Measurements from ENCODE around the gene TCEA2.

Gene TCEA2

DNA sequence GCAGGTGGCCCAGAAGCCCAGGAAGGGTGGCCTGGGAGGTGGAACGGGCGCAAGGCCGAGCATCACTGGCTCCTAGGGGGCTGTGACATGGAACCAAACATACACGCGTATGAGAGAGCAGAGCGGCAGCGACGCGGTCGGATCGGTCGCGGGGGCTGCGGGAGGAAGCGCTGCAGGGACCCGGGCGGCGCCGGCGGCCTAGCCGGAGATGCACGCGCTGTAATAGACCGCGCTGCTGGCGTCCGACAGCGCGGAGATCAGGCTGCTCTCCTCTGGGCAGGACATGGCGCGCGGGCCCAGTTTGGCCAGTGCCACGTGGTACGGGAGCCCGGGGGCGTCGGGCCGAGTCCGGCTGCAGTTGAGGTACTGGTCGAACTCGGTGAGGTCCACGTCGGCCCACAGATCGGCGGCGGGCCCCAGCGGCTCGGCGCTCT lies 15.0 kb upstream of the TCEA2 start:
- Histone ChIP-seq H3K27me3 (ENCODE audit: control insufficient read depth, insufficient read depth, low read length) (peaks cover 48% of the 10 kb centered on the region), H3K4me3 (ENCODE audit: low read length) (peak overlapping the region; percentile 8)

GRCh38 chr20:64048402-64049044 lies 14.5 kb upstream of the TCEA2 start:
- H3K4me1 ChIP-seq (ENCODE audit: control insufficient read depth, insufficient read depth, low read length), result no peaks in the 10 kb centered on the region
- no peak overlapping the region for H3K4me3 ChIP-seq (ENCODE audit: low read length)
- peaks cover 50% of the 10 kb centered on the region for H3K27me3 ChIP-seq (ENCODE audit: control insufficient read depth, insufficient read depth, low read length)
- H3K27ac ChIP-seq (ENCODE audit: low read depth, low read length), result no peak overlapping the region
- H3K9ac ChIP-seq (ENCODE audit: low read length), result no peak overlapping the region
- H3K36me3 ChIP-seq (ENCODE audit: control insufficient read depth, insufficient read depth, low read length), result no peaks in the 10 kb centered on the region

More for the DNA sequence above, 15.0 kb upstream of the TCEA2 start:
- Histone ChIP-seq H3K27ac (ENCODE audit: low read depth, low read length) (no peak overlapping the region), H3K36me3 (ENCODE audit: control insufficient read depth, insufficient read depth, low read length) (no peaks in the 10 kb centered on the region), H3K9ac (ENCODE audit: low read length) (no peak overlapping the region), H3K4me1 (ENCODE audit: control insufficient read depth, insufficient read depth, low read length) (no peaks in the 10 kb centered on the region)

DNA sequence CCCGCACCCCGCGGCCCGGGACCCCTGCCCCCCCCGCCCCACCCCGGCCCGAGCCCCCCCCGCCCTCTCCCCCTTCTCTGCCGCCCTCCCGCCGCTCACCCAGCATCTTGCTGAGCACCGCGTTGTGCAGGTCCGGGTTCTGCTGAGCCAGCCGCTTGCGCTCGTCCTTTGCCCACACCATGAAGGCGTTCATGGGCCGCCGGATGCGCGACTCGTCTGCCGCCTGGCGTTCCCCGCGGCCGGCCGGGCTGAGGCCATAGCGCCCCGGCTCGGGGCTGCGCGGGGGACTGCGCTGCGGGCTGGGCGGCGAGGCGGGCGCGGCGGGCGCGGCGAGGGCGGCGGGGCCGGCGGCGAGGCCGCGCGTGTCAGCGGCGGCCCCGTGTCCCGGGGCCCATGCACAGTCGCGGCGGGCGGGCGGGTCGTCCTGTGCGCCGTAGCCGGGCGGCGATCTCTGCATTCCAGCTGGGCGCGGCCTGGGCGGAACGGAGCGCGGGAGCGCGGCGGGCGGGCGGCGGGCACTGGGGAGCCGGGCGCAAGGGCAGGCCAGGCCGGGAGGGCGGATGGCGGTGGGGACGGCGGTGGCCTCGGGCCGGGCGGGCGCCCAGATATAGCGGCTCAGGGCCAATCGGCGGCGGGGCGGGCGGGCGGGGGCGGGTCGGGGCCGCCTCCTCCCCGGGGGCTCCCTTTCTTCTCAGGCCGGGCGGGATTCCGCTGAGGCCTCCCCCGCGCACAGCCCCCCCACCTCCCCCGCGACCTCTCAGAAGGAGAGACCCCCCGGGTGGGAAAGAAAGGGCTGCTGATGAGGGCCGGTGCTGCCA lies 13.7 kb upstream of the TCEA2 start, which contains the start of gene SOX18:
Gene SOX18, minus strand, starts transcription at position 580 of the 818 bp plus-strand sequence. Its CDS starts 123 bp downstream, at position 457.
- Histone ChIP-seq H3K27me3 (ENCODE audit: control insufficient read depth, insufficient read depth, low read length) (peaks cover 53% of the 10 kb centered on the region), H3K9ac (ENCODE audit: low read length) (no peak within 1 kb of the TSS), H3K4me3 (ENCODE audit: low read length) (no peak within 1 kb of the TSS), H3K27ac (ENCODE audit: low read depth, low read length) (no peak within 1 kb of the TSS), H3K4me1 (ENCODE audit: control insufficient read depth, insufficient read depth, low read length) (no peaks in the 10 kb centered on the region), H3K36me3 (ENCODE audit: control insufficient read depth, insufficient read depth, low read length) (no peaks in the 10 kb centered on the region)

DNA sequence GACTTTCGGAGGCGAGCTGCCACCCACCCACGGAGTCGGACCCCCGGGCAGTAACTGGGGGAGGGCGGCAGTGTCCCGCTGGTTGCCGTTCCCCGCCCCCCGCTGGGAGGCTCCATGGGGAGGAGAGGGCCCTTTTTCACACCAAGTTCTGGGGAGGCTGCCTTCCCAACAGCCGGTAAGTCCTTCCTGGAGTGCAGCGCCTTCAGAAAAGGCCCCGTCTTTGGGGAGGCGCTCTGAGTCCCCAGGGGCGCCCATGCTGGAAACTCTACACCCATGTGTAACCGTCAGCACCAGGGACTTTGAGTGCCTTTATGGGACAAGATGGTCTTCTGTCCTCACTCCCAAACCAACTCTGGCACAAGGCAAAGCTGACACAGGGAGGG lies 13.1 kb upstream of the TCEA2 start:
- Histone ChIP-seq H3K27me3 (ENCODE audit: control insufficient read depth, insufficient read depth, low read length) (peaks cover 49% of the 10 kb centered on the region), H3K4me1 (ENCODE audit: control insufficient read depth, insufficient read depth, low read length) (no peaks in the 10 kb centered on the region), H3K9ac (ENCODE audit: low read length) (no peak overlapping the region), H3K27ac (ENCODE audit: low read depth, low read length) (no peak overlapping the region), H3K36me3 (ENCODE audit: control insufficient read depth, insufficient read depth, low read length) (no peaks in the 10 kb centered on the region), H3K4me3 (ENCODE audit: low read length) (no peak overlapping the region)

DNA sequence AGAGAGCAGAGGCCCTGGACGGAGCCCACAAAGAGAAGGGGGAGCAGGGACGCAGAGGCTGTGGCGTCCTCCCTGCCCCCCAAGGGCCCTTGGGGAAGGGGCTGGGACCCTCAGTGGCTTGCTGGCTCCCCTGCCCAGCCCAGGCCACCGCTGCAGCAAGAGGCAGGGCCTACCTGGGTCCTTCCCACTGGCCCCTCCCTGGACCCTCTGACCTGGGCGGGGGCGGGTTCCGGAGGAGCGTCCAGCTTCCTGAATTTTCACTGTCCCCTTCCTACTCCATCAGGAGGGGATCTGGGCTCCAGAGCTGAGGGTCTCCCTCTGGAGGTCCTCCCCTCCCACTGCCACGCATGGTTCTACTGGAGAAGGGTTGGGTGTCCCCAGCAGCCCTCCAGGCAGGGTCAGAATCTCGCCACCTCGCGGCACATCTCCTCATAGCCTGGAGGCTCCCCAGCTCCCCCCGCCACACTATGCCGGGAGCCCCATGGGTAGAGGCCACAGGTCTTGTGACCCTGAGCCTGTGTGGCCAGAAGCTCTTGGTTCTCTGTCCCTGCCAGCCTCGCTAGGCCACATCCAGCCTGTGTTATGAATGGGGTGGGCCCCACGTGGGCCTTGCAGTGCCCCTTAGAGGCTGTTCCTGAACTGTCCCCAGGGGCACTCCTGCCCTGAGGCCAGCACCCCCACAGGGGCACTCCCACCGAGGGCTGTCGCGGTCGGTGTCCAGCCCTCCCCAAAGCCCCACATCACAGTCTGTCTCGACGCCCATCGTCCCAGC lies 12.6 kb upstream of the TCEA2 start:
- no peak overlapping the region for H3K4me3 ChIP-seq (ENCODE audit: low read length)
- no peak overlapping the region for H3K9ac ChIP-seq (ENCODE audit: low read length)
- H3K4me1 ChIP-seq (ENCODE audit: control insufficient read depth, insufficient read depth, low read length), result no peaks in the 10 kb centered on the region
- no peaks in the 10 kb centered on the region for H3K36me3 ChIP-seq (ENCODE audit: control insufficient read depth, insufficient read depth, low read length)
- no peak overlapping the region for H3K27ac ChIP-seq (ENCODE audit: low read depth, low read length)
- peaks cover 43% of the 10 kb centered on the region for H3K27me3 ChIP-seq (ENCODE audit: control insufficient read depth, insufficient read depth, low read length)

- Histone ChIP-seq H3K36me3 (ENCODE audit: control insufficient read depth, insufficient read depth, low read length) (no peaks in the 10 kb centered on the region), H3K4me1 (ENCODE audit: control insufficient read depth, insufficient read depth, low read length) (no peaks in the 10 kb centered on the region), H3K27ac (ENCODE audit: low read depth, low read length) (no peak overlapping the region), H3K27me3 (ENCODE audit: control insufficient read depth, insufficient read depth, low read length) (peaks cover 37% of the 10 kb centered on the region), H3K9ac (ENCODE audit: low read length) (no peak overlapping the region), H3K4me3 (ENCODE audit: low read length) (no peak overlapping the region)
These were observed 12.0 kb upstream of the TCEA2 start for GRCh38 chr20:64051033-64051452.

- Histone ChIP-seq H3K27me3 (ENCODE audit: control insufficient read depth, insufficient read depth, low read length) (peaks cover 30% of the 10 kb centered on the region), H3K27ac (ENCODE audit: low read depth, low read length) (no peak overlapping the region)
These were observed 11.3 kb upstream of the TCEA2 start for GRCh38 chr20:64051561-64052325.

GRCh38 chr20:64052326-64052722 lies 10.7 kb upstream of the TCEA2 start:
- no peaks in the 10 kb centered on the region for H3K36me3 ChIP-seq (ENCODE audit: control insufficient read depth, insufficient read depth, low read length)
- H3K27ac ChIP-seq (ENCODE audit: low read depth, low read length), result no peak overlapping the region
- no peak overlapping the region for H3K9ac ChIP-seq (ENCODE audit: low read length)
- peaks cover 29% of the 10 kb centered on the region for H3K27me3 ChIP-seq (ENCODE audit: control insufficient read depth, insufficient read depth, low read length)
- no peaks in the 10 kb centered on the region for H3K4me1 ChIP-seq (ENCODE audit: control insufficient read depth, insufficient read depth, low read length)
- H3K4me3 ChIP-seq (ENCODE audit: low read length), result no peak overlapping the region

More at GRCh38 chr20:64051561-64052325, 11.3 kb upstream of the TCEA2 start:
- Histone ChIP-seq H3K4me1 (ENCODE audit: control insufficient read depth, insufficient read depth, low read length) (no peaks in the 10 kb centered on the region), H3K36me3 (ENCODE audit: control insufficient read depth, insufficient read depth, low read length) (no peaks in the 10 kb centered on the region), H3K9ac (ENCODE audit: low read length) (no peak overlapping the region), H3K4me3 (ENCODE audit: low read length) (no peak overlapping the region)

DNA sequence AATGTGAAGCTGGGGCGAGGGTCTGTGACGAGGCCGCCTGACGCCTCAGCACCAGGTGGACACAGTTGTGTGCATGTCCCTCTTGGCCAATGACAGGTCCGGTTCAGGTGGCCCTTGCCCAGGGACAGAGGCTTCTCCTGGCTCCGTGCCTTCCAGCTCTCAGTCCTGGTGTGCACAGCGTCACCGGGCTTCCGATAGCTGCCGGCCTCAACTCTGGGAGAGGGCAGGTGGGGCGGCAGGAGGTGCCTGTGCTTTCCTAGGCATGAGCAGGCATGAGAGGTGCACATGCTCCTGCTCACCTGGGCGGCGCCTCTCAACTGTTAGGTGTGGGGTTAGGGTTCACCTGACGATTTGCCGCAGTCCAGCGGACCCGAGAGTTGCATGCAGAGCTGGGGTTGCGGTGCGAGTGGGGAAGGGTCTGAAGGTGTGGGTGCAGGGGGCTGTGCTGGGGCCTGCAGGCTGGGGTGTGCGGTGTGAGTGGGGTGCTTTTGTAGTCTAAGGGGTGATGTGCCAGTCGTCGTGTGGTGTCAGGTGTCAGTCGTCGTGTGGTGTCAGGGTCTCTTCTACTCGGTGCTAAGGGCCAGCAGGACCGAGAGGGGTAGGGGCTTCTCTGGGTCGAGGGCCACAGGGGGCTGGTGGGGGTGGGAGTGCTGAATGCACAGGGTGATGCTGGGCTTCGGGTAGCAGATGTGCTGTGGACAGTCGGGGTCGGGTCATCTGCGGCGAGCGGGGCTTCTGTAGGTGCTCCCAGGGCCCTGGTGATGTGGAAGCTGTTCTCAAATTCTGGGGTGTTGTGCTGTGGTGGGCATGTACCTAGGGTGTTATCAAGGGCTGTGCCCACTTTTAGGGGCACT lies 9.8 kb upstream of the TCEA2 start:
- Histone ChIP-seq H3K27me3 (ENCODE audit: control insufficient read depth, insufficient read depth, low read length) (peaks cover 26% of the 10 kb centered on the region), H3K36me3 (ENCODE audit: control insufficient read depth, insufficient read depth, low read length) (no peaks in the 10 kb centered on the region), H3K4me1 (ENCODE audit: control insufficient read depth, insufficient read depth, low read length) (no peaks in the 10 kb centered on the region), H3K27ac (ENCODE audit: low read depth, low read length) (no peak overlapping the region), H3K4me3 (ENCODE audit: low read length) (no peak overlapping the region), H3K9ac (ENCODE audit: low read length) (no peak overlapping the region)

DNA sequence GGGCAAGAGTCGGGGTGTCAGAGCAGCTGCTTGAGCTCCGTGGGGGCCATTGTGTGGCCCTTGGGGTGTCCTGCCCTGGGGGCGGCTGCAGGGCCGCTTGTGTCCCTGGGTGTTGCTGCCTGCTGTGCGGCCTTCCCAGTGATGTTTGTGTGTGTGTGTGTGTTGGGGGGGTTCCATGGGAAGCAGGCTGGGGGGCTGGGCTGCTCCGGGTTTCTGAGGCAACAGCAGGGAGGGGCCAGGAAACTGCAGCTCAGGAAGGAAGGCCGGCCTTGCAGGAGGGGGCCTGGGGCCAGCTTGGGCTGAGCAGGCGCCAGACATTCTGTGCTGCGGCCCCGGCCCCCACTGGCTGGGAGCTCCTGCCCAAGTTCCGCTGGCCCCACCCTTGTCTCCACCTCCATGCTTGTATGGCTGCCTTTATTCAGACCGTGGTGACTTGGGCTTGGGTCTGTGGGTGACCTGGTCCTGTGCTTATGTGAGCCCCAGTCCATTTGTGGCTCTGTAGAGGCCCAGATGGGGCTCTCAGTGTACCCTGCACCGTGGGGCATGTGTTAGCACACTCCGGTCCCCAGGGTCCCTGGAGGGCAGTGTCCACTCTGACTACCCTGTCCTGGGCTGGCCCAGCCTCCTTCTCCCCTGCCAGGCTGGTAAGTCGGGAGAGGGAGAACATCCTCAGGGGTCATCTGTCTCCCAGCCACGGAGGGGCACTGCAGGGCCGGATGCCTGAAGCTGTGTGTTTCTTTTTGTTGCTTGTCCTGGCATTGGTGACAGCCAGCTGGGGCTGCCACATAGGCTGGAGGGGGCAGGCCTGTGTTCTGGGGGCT lies 8.9 kb upstream of the TCEA2 start:
- Histone ChIP-seq H3K27me3 (ENCODE audit: control insufficient read depth, insufficient read depth, low read length) (peaks cover 26% of the 10 kb centered on the region), H3K4me3 (ENCODE audit: low read length) (no peak overlapping the region), H3K36me3 (ENCODE audit: control insufficient read depth, insufficient read depth, low read length) (no peaks in the 10 kb centered on the region), H3K27ac (ENCODE audit: low read depth, low read length) (peak overlapping the region; percentile 32), H3K9ac (ENCODE audit: low read length) (no peak overlapping the region), H3K4me1 (ENCODE audit: control insufficient read depth, insufficient read depth, low read length) (no peaks in the 10 kb centered on the region)
